ENCODE measurements around the gene TEKTIP1.
"Not testable (repeated sequence)": the region's sequence is repeated elsewhere in the genome, so short reads cannot be mapped to it uniquely, and the experiment has no call there.

The TEKTIP1 gene

GRCh38 chr19:3523361-3524077 is 15.5 kb upstream of the TEKTIP1 start:
- no peak for DNase-seq (ENCODE audit: low read depth)

DNA sequence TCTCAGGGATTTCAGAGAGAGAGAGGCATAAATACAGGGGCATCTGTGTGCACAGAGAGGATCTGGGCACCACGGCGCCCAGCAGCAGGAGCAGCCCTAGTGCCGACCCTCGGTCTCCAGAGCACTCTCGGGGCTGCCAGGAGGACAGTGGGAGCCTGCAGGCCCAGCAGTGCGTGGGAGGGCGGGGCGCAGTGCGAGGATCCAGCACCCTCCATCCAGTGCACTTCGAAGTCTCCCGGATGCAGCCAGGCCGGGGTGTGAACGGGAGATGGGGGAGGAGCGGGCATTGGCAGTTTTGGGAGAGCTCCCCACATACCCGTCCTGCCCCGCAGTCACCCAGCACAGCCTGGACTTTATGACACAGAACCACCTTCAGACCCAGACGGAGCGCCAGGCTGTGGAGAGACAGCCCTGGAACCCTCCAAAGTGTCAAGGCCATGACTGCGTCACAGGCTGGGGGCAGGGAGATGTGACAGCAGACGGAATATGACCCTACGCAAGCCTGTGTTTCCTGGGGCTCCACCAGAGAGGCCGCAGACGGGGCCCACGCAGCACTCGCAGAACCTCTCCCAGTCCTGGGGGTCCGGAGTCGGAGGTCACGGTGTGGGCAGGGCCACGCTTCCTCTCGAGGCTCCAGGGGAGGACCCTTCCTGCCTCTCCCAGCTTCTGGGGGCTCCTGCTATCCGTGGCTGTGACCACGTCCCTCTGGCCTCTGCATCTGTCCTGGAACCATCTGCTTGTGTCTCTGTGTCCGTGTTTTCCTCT is 14.7 kb upstream of the TEKTIP1 start:
- DNase-seq (ENCODE audit: low read depth) = no peak

GRCh38 chr19:3524904-3525451 is 14.0 kb upstream of the TEKTIP1 start:
- DNase-seq (ENCODE audit: low read depth) = no peak

DNA sequence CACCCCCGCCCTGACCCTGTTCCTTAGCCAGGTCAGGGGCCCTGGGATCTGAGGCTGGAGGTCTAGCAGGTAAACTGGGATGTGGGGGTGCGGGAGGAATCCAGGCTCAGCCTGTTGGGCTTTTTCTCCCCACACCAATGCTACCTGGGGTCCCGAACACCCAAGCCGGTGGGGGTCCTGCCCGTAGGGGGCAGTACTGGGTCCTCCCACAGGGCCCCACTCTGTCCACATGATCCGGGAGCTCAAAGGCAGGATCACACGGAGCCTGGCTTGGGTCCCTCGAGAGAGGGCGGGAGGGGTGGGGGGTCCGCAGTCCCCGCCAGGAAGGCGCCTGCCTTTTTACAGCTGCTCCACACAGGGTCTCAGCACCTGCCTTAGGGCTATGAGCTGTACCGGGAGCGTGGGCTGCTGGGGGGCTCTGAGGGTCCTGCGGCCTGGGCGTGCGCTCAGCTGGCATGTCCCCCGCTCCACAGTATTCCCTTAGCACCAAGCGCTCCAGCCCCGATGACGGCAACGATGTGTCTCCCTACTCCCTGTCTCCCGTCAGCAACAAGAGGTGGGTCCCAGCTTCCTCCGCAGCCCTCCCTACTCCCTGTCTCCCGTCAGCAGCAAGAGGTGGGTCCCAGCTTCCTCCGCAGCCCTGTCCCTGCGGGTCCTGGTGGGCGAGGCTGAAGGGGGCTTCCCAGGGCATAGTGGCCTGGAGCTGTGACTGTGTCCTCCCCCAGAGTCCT is 12.3 kb upstream of the TEKTIP1 start:
- no peak for DNase-seq (ENCODE audit: low read depth)

- DNase-seq (ENCODE audit: low read depth) = no peak
These were observed 11.6 kb upstream of the TEKTIP1 start for GRCh38 chr19:3527238-3527910.

GRCh38 chr19:3528080-3528479 is 10.9 kb upstream of the TEKTIP1 start:
- no peak for DNase-seq (ENCODE audit: low read depth)

DNA sequence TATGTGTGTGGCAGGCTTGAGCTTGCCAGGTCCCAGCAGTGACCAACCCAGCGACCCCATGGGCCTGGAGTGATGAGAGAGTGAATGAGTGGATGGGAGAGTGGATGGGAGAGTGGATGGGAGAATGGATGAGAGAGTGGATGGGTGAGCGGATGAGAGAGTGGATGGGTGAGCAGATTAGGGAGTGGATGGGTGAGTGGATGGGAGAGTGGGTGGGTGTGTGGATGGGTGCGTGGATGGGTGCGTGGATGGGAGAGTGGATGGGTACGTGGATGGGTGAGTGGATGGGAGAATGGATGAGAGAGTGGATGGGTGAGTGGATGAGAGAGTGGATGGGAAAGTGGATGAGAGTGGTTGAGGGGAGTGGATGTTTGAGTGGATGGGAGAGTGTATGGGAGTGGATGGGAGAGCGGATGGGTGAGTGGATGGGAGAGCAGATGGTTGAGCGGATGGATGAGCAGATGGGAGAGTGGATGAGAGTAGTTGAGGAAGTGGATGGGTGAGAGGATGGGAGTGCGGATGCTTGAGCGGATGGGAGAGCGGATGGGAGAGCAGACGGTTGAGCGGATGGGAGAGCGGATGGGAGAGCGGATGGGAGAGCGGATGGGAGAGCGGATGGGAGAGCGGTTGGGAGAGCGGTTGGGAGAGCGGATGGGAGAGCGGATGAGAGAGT is 10.3 kb upstream of the TEKTIP1 start:
- no peak for DNase-seq (ENCODE audit: low read depth)

GRCh38 chr19:3529299-3529698 is 9.7 kb upstream of the TEKTIP1 start:
- DNase-seq (ENCODE audit: low read depth) = not testable (repeated sequence)

DNA sequence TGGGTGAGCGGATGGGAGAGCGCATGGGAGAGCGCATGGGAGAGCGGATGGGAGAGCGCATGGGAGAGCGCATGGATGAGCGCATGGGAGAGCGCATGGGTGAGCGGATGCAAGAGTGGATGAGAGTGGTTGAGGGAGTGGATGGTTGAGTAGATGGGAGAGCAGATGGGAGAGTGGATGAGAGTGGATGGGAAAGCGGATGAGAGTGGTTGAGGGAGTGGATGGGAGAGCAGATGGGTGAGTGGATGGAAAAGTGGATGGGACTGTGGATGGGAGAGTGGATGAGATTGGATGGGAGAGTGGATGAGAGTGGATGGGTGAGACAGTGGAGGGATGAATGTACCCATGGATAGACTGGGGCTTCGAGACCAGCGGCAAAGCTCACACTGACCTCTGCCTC is 8.6 kb upstream of the TEKTIP1 start:
- no peak for DNase-seq (ENCODE audit: low read depth)

DNA sequence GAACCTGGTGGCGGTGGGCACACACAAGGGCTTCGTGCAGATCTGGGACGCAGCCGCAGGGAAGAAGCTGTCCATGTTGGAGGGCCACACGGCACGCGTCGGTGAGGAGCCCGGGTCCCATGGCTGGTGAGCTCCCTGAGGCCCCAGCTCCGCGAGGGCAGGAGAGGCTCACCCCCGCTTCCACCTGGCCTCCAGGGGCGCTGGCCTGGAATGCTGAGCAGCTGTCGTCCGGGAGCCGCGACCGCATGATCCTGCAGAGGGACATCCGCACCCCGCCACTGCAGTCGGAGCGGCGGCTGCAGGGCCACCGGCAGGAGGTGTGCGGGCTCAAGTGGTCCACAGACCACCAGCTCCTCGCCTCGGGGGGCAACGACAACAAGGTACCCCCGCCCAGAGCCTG is 7.3 kb upstream of the TEKTIP1 start:
- DNase-seq (ENCODE audit: low read depth) = no peak

DNA sequence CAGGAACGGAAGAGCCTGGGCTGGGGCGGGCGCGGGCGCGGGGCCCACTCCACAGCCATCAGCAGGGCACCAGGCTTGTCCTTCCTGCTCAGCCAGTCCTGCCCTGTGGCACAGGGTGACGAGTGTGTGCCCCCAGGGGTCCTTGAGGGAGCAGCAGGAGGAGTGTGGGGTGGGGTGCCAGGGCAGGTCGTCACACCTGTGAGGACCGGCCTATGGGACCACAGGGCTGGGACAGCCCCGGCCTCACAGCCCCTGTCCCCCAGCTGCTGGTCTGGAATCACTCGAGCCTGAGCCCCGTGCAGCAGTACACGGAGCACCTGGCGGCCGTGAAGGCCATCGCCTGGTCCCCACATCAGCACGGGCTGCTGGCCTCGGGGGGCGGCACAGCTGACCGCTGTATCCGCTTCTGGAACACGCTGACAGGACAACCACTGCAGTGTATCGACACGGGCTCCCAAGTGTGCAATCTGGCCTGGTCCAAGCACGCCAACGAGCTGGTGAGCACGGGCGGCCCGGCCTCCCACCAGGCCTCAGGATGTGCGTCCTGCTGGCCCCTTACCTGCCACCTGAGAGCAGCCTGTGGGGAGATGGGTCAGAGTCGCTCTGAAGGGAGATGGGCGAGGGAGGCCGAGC is 6.7 kb upstream of the TEKTIP1 start:
- no peak for DNase-seq (ENCODE audit: low read depth)

DNA sequence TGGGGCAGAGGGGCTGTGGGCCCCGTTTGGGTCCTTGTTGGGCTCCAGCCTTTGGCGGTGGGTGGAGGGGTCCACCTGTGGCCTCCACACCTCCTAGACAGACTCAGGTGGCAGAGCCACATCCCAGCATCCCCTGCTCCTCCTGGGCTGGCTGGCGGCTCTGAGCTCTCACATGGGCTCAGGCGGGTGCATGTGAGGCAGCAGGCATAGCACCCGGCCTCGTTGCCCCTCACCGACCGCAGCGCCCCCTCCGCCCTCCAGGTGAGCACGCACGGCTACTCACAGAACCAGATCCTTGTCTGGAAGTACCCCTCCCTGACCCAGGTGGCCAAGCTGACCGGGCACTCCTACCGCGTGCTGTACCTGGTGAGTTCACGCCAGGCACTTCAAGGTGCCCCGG is 5.9 kb upstream of the TEKTIP1 start:
- DNase-seq (ENCODE audit: low read depth) = no peak

- no peak for DNase-seq (ENCODE audit: low read depth)
These were observed 5.3 kb upstream of the TEKTIP1 start for GRCh38 chr19:3533563-3534216.

DNA sequence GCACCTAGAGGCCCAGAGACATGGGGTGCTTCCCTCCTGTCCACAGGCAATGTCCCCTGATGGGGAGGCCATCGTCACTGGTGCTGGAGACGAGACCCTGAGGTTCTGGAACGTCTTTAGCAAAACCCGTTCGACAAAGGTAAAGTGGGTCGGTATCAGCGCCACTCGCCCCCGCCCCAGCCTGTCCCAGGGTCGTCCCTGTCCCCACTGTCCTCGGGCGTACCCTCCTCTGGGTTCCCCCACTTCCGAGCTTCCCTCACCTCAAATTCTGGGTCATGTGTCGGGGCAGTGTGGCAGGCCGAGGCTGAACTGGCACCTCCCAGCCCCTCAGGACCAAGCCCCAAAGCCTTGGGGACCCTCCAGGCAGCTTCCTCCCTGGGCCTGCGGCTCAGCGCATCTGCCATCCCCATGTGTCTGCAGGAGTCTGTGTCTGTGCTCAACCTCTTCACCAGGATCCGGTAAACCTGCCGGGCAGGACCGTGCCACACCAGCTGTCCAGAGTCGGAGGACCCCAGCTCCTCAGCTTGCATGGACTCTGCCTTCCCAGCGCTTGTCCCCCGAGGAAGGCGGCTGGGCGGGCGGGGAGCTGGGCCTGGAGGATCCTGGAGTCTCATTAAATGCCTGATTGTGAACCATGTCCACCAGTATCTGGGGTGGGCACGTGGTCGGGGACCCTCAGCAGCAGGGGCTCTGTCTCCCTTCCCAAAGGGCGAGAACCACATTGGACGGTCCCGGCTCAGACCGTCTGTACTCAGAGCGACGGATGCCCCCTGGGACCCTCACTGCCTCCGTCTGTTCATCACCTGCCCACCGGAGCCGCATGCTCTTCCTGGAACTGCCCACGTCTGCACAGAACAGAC is 4.4 kb upstream of the TEKTIP1 start:
- DNase-seq (ENCODE audit: low read depth) = no peak

- no peak for DNase-seq (ENCODE audit: low read depth)
These were observed 3.8 kb upstream of the TEKTIP1 start for GRCh38 chr19:3535235-3535535.

DNA sequence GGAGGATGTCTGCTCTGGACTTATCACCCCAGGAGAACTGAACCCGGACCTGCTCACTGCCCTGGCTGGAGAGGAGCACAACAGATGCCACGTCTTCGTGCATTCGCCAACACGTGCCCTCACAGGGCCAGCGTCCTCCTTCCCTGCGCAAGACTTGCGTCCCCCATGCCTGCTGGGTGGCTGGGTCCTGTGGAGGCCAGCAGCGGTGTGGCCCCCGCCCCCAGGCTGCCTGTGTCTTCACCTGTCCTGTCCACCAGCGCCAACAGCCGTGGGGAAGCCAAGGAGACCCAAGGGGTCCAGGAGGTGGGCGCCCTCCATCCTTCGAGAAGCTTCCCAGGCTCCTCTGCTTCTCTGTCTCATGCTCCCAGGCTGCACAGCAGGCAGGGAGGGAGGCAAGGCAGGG is 3.4 kb upstream of the TEKTIP1 start:
- no peak for DNase-seq (ENCODE audit: low read depth)

DNA sequence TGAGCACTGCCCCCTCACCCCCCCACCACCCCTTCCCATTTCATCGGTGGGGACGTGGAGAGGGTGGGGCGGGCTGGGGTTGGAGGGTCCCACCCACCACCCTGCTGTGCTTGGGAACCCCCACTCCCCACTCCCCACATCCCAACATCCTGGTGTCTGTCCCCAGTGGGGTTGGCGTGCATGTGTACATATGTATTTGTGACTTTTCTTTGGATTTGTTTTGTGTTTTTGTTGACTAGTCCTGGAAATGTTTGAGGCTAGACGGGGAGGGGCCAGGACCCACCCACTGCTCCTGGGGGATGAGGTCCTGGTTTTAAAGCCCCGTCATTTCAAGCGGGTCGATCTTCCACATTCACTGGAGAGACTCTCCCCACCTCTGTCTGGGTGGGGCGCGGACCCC is 3.0 kb upstream of the TEKTIP1 start:
- no peak for DNase-seq (ENCODE audit: low read depth)

DNA sequence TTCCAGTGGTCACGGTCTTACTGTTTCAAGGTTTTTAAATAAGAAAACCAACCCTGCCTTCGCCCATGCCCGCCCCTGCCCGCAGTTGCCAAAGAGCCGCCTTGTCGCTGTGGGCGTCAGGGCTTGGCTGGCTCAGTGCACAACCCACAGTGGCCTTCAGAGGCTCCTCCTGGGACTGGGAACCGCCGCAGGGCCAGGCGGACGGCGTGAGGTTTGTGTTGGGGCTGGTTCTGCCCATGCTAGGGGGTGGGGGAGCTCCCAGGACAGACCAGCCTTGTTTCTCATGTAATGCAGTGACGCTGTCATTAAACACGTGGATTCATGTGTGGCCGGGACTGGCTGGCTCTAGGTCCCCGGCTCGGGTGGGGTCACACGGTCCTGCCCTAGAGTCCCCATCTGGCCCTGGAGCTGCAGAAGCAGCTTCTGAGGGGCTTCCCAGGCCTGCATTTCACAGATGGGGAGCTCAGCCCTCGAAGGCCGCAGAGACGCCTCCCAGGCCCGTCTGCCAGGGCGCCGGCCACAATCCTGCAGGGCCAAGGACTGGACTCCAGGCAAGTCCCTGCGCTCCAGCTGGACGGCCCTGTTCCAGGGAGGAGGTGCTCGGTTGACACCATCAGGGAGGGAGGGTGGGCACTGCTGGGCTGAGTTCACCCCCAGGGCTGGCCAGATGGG is 2.4 kb upstream of the TEKTIP1 start:
- DNase-seq (ENCODE audit: low read depth) = no peak

GRCh38 chr19:3537101-3537437 is 1.9 kb upstream of the TEKTIP1 start:
- DNase-seq (ENCODE audit: low read depth) = no peak
